A549 (cell line): Measurements from ENCODE around the gene PDE3A.

Source experiments
- BHLHE40 ChIP-seq: IDR thresholded peaks from 2 replicates; pipeline ENCODE4 v1.6.1; 2012; ENCODE audit warnings: low read depth, low read length, inconsistent platforms
- CBX2 ChIP-seq: fragments of 200-600 bp; sonication (generic); IDR thresholded peaks from 2 replicates; pipeline ENCODE4 v1.6.1; 2016; ENCODE audit warnings: low read depth, mild to moderate bottlenecking, borderline replicate concordance
- CBX8 ChIP-seq: fragments of 200-600 bp; sonication (generic); IDR thresholded peaks from 2 replicates; pipeline ENCODE4 v1.6.1; 2016
- CTCF ChIP-seq: fragments of >200 bp; sonication (Bioruptor Twin); formaldehyde crosslinking; IDR thresholded peaks from 3 replicates; pipeline ENCODE4 v1.5.1; 2016
- E2F6 ChIP-seq: IDR thresholded peaks from 2 replicates; pipeline ENCODE4 v1.6.1; 2012; ENCODE audit warnings: low read depth, borderline replicate concordance
- EP300 ChIP-seq, 2 experiments: fragments of >200 bp; sonication (Bioruptor Twin); formaldehyde crosslinking; IDR thresholded peaks; 2 replicates in 1 of 2; 3 replicates in 1 of 2; pipeline ENCODE4 v1.6.1; 2016 to 2017
- FOSL2 ChIP-seq, 2 experiments: fragments of 450-650 bp in 1 of 2; fragments of >200 bp in 1 of 2; sonication (Bioruptor Twin) in 1 of 2; formaldehyde crosslinking; IDR thresholded peaks; 2 replicates each; pipeline versions ENCODE4 v1.5.0 to v1.6.1; 2016 to 2020; ENCODE audit warnings: mild to moderate bottlenecking in 1 of 2, moderate library complexity in 1 of 2
- HOXB13 ChIP-seq: fragments of 250-450 bp; sonication (Bioruptor Pico); IDR thresholded peaks from 2 replicates; pipeline ENCODE4 v1.5.0; 2020; ENCODE audit warnings: low read depth, mild to moderate bottlenecking, moderate library complexity
- JUN ChIP-seq, 2 experiments: fragments of >200 bp; sonication (Bioruptor Twin); formaldehyde crosslinking; IDR thresholded peaks; 2 replicates in 1 of 2; 3 replicates in 1 of 2; pipeline ENCODE4 v1.6.1; 2016 to 2017
- KDM1A ChIP-seq: fragments of 200-600 bp; sonication (generic); IDR thresholded peaks from 2 replicates; pipeline ENCODE4 v1.6.1; 2016; ENCODE audit warnings: low read depth, mild to moderate bottlenecking
- USF2 ChIP-seq: fragments of 450-650 bp; IDR thresholded peaks from 2 replicates; pipeline ENCODE4 v1.6.1; 2014; ENCODE audit warnings: antibody characterized with exemption
- TF ChIP-seq, protein P1 (sequence below): fragments of >200 bp; sonication (Bioruptor Twin); formaldehyde crosslinking; IDR thresholded peaks from 3 replicates; pipeline ENCODE4 v1.6.1; 2016

DNA sequence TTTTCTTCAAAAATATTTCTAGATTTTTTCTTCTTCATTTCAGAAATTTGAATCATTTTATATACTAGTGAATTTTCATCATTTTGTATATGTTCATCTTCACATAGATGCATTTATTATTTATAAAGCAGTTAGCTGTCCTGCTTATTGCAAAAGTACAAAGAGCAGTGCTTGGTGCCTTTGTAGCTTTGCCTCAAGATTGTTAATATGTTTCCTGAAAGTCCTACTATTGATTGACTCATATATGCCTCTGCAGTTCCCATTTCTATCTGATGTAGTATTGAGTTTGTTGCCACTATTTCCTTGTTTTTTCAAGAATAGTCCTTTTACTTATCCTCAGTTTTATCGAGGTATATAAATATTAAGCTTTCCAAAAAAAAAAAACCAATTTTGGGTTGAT, 89.7 kb downstream of the PDE3A start:
- TF ChIP-seq USF2 (no peak), HOXB13 (CRISPR knock-in tag) (no peak), BHLHE40 (no peak), CTCF (no peak), EP300 (IDR thresholded peaks at IDR 0.05) (no peak), FOSL2 (IDR thresholded peaks at IDR 0.05) (no peak), FOSL2 (CRISPR knock-in tag; IDR thresholded peaks at IDR 0.05) (no peak), JUN (IDR thresholded peaks at IDR 0.05) (no peak), CBX8 (no peak), KDM1A (no peak), E2F6 (no peak), CBX2 (no peak)
- TF ChIP-seq, protein P1, sequence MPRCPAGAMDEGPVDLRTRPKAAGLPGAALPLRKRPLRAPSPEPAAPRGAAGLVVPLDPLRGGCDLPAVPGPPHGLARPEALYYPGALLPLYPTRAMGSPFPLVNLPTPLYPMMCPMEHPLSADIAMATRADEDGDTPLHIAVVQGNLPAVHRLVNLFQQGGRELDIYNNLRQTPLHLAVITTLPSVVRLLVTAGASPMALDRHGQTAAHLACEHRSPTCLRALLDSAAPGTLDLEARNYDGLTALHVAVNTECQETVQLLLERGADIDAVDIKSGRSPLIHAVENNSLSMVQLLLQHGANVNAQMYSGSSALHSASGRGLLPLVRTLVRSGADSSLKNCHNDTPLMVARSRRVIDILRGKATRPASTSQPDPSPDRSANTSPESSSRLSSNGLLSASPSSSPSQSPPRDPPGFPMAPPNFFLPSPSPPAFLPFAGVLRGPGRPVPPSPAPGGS = no peak
